Measurements from ENCODE around the gene SNX1. TPM values are rescaled to one million over a fixed set of nuclear protein-coding genes. Genes with fewer than 3 reads are reported as not detected.

SNX1 gene
- polyA plus RNA-seq, 1 donor from 2014 or later = 44.7 TPM

- Histone ChIP-seq H2AFZ (ENCODE audit: low read depth, low read length) (no peak overlapping the region), H3K9me2 (ENCODE audit: insufficient read depth, low read length) (no peaks in the 10 kb centered on the region), H3F3A (ENCODE audit: insufficient read depth, low read length, poor library complexity, severe bottlenecking) (no peaks in the 10 kb centered on the region), H3K79me2 (replicated peaks; ENCODE audit: insufficient read depth, low read length) (no peaks in the 10 kb centered on the region), H3K27me3 (ENCODE audit: insufficient read depth, low read depth, low read length) (no peaks in the 10 kb centered on the region), H3K9me3 (ENCODE audit: low read length) (no peaks in the 10 kb centered on the region), H3K4me2 (ENCODE audit: low read length) (no peak overlapping the region), H4K20me1 (ENCODE audit: insufficient read depth) (no peaks in the 10 kb centered on the region), H3K27ac (ENCODE audit: low read length) (no peak overlapping the region), H3K36me3 (ENCODE audit: insufficient read depth, low read length) (no peaks in the 10 kb centered on the region), H3K4me3 (ENCODE audit: low read length) (no peak overlapping the region), H3K9ac (ENCODE audit: low read length) (no peak overlapping the region)
- TF ChIP-seq RAD21 (conservative IDR thresholded peaks at IDR 0.05) (no peak), SMC3 (conservative IDR thresholded peaks at IDR 0.05; ENCODE audit: poor library complexity) (no peak), EP300 (conservative IDR thresholded peaks at IDR 0.05; ENCODE audit: poor library complexity, severe bottlenecking) (no peak), MXI1 (conservative IDR thresholded peaks at IDR 0.05; ENCODE audit: poor library complexity, severe bottlenecking) (no peak), POLR2AphosphoS5 (IDR thresholded peaks at IDR 0.05) (no peak), TAF1 (IDR thresholded peaks at IDR 0.05; ENCODE audit: low read depth) (no peak)
- TF ChIP-seq, protein P1, sequence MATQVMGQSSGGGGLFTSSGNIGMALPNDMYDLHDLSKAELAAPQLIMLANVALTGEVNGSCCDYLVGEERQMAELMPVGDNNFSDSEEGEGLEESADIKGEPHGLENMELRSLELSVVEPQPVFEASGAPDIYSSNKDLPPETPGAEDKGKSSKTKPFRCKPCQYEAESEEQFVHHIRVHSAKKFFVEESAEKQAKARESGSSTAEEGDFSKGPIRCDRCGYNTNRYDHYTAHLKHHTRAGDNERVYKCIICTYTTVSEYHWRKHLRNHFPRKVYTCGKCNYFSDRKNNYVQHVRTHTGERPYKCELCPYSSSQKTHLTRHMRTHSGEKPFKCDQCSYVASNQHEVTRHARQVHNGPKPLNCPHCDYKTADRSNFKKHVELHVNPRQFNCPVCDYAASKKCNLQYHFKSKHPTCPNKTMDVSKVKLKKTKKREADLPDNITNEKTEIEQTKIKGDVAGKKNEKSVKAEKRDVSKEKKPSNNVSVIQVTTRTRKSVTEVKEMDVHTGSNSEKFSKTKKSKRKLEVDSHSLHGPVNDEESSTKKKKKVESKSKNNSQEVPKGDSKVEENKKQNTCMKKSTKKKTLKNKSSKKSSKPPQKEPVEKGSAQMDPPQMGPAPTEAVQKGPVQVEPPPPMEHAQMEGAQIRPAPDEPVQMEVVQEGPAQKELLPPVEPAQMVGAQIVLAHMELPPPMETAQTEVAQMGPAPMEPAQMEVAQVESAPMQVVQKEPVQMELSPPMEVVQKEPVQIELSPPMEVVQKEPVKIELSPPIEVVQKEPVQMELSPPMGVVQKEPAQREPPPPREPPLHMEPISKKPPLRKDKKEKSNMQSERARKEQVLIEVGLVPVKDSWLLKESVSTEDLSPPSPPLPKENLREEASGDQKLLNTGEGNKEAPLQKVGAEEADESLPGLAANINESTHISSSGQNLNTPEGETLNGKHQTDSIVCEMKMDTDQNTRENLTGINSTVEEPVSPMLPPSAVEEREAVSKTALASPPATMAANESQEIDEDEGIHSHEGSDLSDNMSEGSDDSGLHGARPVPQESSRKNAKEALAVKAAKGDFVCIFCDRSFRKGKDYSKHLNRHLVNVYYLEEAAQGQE (IDR thresholded peaks at IDR 0.05; ENCODE audit: borderline replicate concordance) = no peak
Observed at GRCh38 chr15:64187396-64188191, 91.8 kb downstream of the SNX1 start.

Small RNA genes lying within 50 kb of the gene (small RNA-seq; reads per million reads assigned to genes)
- gene RF00019 = 0 to 1.2 (median 0) reads per million in 3 experiments

Other genes starting within 250 kb of the SNX1 start
- gene DAPK2, start 49.5 kb upstream of the SNX1 start, polyA plus RNA-seq = 0.18 and 0.78 TPM in 2 replicates
- gene CIAO2A, start 2.1 kb upstream of the SNX1 start, polyA plus RNA-seq = 125 and 156 TPM in 2 replicates
- 0.38 and 0.73 TPM in 2 replicates for gene SNX22, start 55.7 kb downstream of the SNX1 start, polyA plus RNA-seq
- gene PPIB, start 67.0 kb downstream of the SNX1 start, polyA plus RNA-seq = 202 and 206 TPM in 2 replicates